Fibroblast of the aortic adventitia (primary cell): Measurements from ENCODE around the gene SERPING1. TPM values are rescaled to one million over a fixed set of nuclear protein-coding genes. Genes with fewer than 3 reads are reported as not detected.
A peak's percentile ranks its signal among the peaks of the same experiment; 100 is the strongest.

Experiments used
- DNase-seq: peaks from one replicate; pipeline ENCODE4 v3.0.0-alpha.2; 2010; ENCODE audit warnings: low read depth
- H3K4me3 ChIP-seq: 2 replicates; pipeline ENCODE4 v1.5.1; 2011; ENCODE audit warnings: low read depth, mild to moderate bottlenecking, control low read depth, low read length, moderate library complexity
- CTCF ChIP-seq: IDR thresholded peaks from 2 replicates; pipeline ENCODE4 v1.5.1; 2011; ENCODE audit warnings: mild to moderate bottlenecking, low read length, control low read depth, inconsistent platforms; ENCODE audit not compliant: insufficient read depth
- total RNA-seq: library from RNA; depleted of rRNA; stranded (reverse); fragments of >200 nt; gene quantifications from 2 replicates; pipeline ENCODE4 v1.2.3, GENCODE V29; 2012; ENCODE audit warnings: low replicate concordance

SERPING1 gene
- 64.9 and 77.0 TPM in 2 replicates for total RNA-seq

DNA sequence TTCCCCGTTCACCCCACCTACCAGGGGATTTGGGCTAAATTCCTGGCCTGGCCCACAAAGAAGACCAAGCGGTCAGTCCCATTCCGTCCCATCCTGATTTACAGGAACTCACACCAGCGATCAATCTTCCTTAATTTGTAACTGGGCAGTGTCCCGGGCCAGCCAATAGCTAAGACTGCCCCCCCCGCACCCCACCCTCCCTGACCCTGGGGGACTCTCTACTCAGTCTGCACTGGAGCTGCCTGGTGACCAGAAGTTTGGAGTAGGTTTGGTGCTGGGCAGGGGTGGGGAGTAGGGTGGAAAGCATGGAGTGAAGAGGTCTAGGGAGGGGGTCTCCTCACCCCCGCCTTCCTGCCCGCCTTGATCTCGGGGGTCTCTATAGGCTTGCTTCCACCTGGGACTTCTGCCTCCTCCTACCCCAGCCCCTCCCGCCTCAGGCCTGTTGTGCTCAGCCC, at the start of gene SERPING1:
SERPING1 (plus strand) TSS at position 225 of the 455 bp plus-strand sequence. CDS start 586 bp downstream, outside the sequence.
- TF ChIP-seq CTCF, result no peak
- DNase-seq, result peak; percentile 32
- H3K4me3 ChIP-seq, result peak within 1 kb of the TSS; percentile 66

DNA sequence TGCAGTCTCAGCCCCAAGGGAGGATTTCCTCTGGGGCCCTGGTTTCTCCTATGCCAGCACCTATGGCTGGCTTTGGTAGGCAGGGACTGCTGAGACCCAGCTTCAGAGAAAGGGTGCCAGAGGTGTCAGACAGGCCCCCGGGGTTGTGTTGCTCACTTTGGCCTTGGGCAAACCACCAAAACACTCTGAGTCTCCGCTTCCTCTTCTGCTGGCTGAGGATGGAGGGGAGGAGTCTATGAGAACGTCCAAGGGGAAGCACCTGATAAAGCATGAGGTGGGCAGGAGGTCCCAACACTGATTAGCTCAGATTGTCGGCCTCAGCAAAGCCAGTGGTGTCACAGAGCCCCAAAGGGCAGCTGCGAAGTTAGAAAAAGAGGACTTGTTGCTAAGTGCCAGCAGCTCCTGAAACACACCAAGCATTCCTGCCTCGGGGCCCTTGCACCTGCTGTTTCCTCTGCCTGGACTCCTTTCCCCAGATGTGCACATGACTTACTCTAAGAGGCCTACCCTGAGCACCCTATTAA, 49.6 kb upstream of the SERPING1 start:
- H3K4me3 ChIP-seq, result no peak overlapping the region
- DNase-seq, result no peak

DNA sequence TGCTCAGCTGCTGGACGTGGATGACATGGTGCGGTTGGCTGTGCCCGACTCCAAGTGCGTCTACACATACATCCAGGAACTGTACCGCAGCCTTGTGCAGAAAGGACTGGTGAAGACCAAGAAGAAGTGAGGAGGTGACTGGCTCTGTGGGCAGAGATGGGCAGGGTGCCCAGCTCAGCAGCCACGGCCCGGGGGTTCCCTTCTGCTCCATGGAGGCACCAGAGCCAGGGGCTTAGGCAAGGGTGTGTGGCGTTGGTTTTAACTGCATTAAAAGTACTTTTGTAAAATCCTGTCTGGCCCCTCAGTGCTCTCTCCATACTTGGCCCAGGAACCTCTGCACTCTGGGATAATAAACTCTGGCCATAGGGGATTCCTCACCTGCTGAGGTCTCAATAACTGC, 47.5 kb upstream of the SERPING1 start:
- DNase-seq, result no peak
- H3K4me3 ChIP-seq, result no peak overlapping the region
- no peak for TF ChIP-seq CTCF

More for the DNA sequence above, 49.6 kb upstream of the SERPING1 start:
- TF ChIP-seq CTCF, result no peak

GRCh38 chr11:57551941-57552340, 45.5 kb upstream of the SERPING1 start:
- no peak overlapping the region for H3K4me3 ChIP-seq
- TF ChIP-seq CTCF, result no peak
- no peak for DNase-seq

GRCh38 chr11:57552479-57552878, 45.0 kb upstream of the SERPING1 start:
- H3K4me3 ChIP-seq, result no peak overlapping the region
- DNase-seq, result no peak
- TF ChIP-seq CTCF, result no peak

- no peak overlapping the region for H3K4me3 ChIP-seq
- no peak for DNase-seq
- TF ChIP-seq CTCF, result no peak
Measured at GRCh38 chr11:57555393-57555792, 42.1 kb upstream of the SERPING1 start.

GRCh38 chr11:57556041-57556440, 41.4 kb upstream of the SERPING1 start:
- no peak for DNase-seq
- H3K4me3 ChIP-seq, result no peak overlapping the region
- no peak for TF ChIP-seq CTCF
